Neural cell (in vitro differentiated cells): Measurements from ENCODE around the gene MAGIX. TPM values are rescaled to one million over a fixed set of nuclear protein-coding genes. Genes with fewer than 3 reads are reported as not detected.

Experiments used
- H2AFZ ChIP-seq: fragments of 200-600, 300-800 bp; sonication (generic), shearing (Covaris generic); 2 replicates; pipeline ENCODE4 v1.6.0; 2014; ENCODE audit warnings: low read depth, mild to moderate bottlenecking, antibody characterized with exemption, low read length, moderate library complexity
- H3F3A ChIP-seq: fragments of 200-600 bp; shearing (Covaris generic); 2 replicates; pipeline ENCODE4 v1.6.1; 2016; ENCODE audit warnings: mild to moderate bottlenecking, moderate library complexity, mixed read lengths, antibody characterized with exemption, low read length; ENCODE audit not compliant: insufficient read depth, poor library complexity, severe bottlenecking
- H3K27ac ChIP-seq: fragments of 200-600, 300-800 bp; sonication (generic), shearing (Covaris generic); 2 replicates; pipeline ENCODE4 v1.5.1; 2014; ENCODE audit warnings: mild to moderate bottlenecking, low read length, moderate library complexity
- H3K27me3 ChIP-seq: fragments of 300-800, 200-600 bp; sonication (generic), shearing (Covaris generic); 2 replicates; pipeline ENCODE4 v1.6.0; 2014; ENCODE audit warnings: mild to moderate bottlenecking, low read depth, low read length, moderate library complexity; ENCODE audit not compliant: insufficient read depth
- H3K36me3 ChIP-seq: fragments of 300-800, 200-600 bp; sonication (generic), shearing (Covaris generic); 2 replicates; pipeline ENCODE4 v1.5.1; 2014; ENCODE audit warnings: mild to moderate bottlenecking, antibody characterized with exemption, low read length, moderate library complexity; ENCODE audit not compliant: insufficient read depth
- H3K4me2 ChIP-seq: fragments of 300-800, 200-600 bp; sonication (generic), shearing (Covaris generic); 2 replicates; pipeline ENCODE4 v1.6.0; 2014; ENCODE audit warnings: mild to moderate bottlenecking, low read length
- H3K4me3 ChIP-seq: fragments of 300-800, 200-600 bp; sonication (generic), shearing (Covaris generic); 2 replicates; pipeline ENCODE4 v1.5.1; 2014; ENCODE audit warnings: mild to moderate bottlenecking, low read length, moderate library complexity
- H3K79me2 ChIP-seq: fragments of 200-600 bp; shearing (Covaris generic); replicated peaks from 2 replicates; pipeline ENCODE4 v1.6.0; 2014; ENCODE audit warnings: mild to moderate bottlenecking, low read length, moderate library complexity; ENCODE audit not compliant: insufficient read depth
- H3K9ac ChIP-seq: fragments of 300-800, 200-600 bp; sonication (generic), shearing (Covaris generic); 2 replicates; pipeline ENCODE4 v1.6.1; 2016; ENCODE audit warnings: mild to moderate bottlenecking, low read length, mixed read lengths
- H3K9me2 ChIP-seq: fragments of 200-600 bp; shearing (Covaris generic); 2 replicates; pipeline ENCODE4 v1.6.1; 2016; ENCODE audit warnings: mild to moderate bottlenecking, low read length, mixed read lengths; ENCODE audit not compliant: insufficient read depth
- H3K9me3 ChIP-seq: fragments of 200-600, 300-800 bp; sonication (generic), shearing (Covaris generic); 2 replicates; pipeline ENCODE4 v1.6.1; 2016; ENCODE audit warnings: mild to moderate bottlenecking, mixed run types, low read length, moderate library complexity, mixed read lengths
- H4K20me1 ChIP-seq: fragments of 200-600 bp; shearing (Covaris generic); 2 replicates; pipeline ENCODE4 v1.6.1; 2016; ENCODE audit warnings: mild to moderate bottlenecking, mixed run types; ENCODE audit not compliant: insufficient read depth
- CTCF ChIP-seq: fragments of 450-650 bp; IDR thresholded peaks from 2 replicates; pipeline ENCODE4 v1.5.1; 2014; ENCODE audit warnings: antibody characterized with exemption, mild to moderate bottlenecking, moderate library complexity; ENCODE audit not compliant: poor library complexity, severe bottlenecking
- EP300 ChIP-seq: fragments of 450-650 bp; conservative IDR thresholded peaks from 2 replicates; pipeline ENCODE4 v1.6.1; 2014; ENCODE audit warnings: antibody characterized with exemption, mild to moderate bottlenecking, moderate library complexity; ENCODE audit not compliant: poor library complexity, severe bottlenecking
- EZH2 ChIP-seq: fragments of 200-600, 300-800 bp; shearing (Covaris generic), sonication (generic); IDR thresholded peaks from 2 replicates; pipeline ENCODE4 v1.6.1; 2014; ENCODE audit warnings: antibody characterized with exemption, low read length, borderline replicate concordance, mild to moderate bottlenecking; ENCODE audit not compliant: insufficient read depth, poor library complexity, severe bottlenecking
- MXI1 ChIP-seq: fragments of 450-650 bp; conservative IDR thresholded peaks from 2 replicates; pipeline ENCODE4 v1.6.1; 2014; ENCODE audit warnings: antibody characterized with exemption, mild to moderate bottlenecking; ENCODE audit not compliant: poor library complexity, severe bottlenecking
- POLR2AphosphoS5 ChIP-seq: IDR thresholded peaks from 2 replicates; pipeline ENCODE4 v1.6.1; 2012
- RAD21 ChIP-seq: fragments of 450-650 bp; conservative IDR thresholded peaks from 2 replicates; pipeline ENCODE4 v1.6.1; 2014; ENCODE audit warnings: antibody characterized with exemption, mild to moderate bottlenecking, moderate library complexity
- REST ChIP-seq: IDR thresholded peaks from 2 replicates; pipeline ENCODE4 v1.6.1; 2012; ENCODE audit warnings: borderline replicate concordance
- SMC3 ChIP-seq: fragments of 450-650 bp; conservative IDR thresholded peaks from 2 replicates; pipeline ENCODE4 v1.6.1; 2014; ENCODE audit warnings: antibody characterized with exemption, mild to moderate bottlenecking, moderate library complexity; ENCODE audit not compliant: poor library complexity
- TAF1 ChIP-seq: IDR thresholded peaks from 2 replicates; pipeline ENCODE4 v1.6.1; 2012; ENCODE audit warnings: low read depth
- polyA plus RNA-seq: library from polyadenylated mRNA; depleted of rRNA; stranded (reverse); fragments of >200 nt; gene quantifications from 2 replicates; pipeline ENCODE4 v1.2.3, GENCODE V29; 2014

Gene MAGIX
- polyA plus RNA-seq, 1 donor from 2014 or later = 4.2 TPM

DNA sequence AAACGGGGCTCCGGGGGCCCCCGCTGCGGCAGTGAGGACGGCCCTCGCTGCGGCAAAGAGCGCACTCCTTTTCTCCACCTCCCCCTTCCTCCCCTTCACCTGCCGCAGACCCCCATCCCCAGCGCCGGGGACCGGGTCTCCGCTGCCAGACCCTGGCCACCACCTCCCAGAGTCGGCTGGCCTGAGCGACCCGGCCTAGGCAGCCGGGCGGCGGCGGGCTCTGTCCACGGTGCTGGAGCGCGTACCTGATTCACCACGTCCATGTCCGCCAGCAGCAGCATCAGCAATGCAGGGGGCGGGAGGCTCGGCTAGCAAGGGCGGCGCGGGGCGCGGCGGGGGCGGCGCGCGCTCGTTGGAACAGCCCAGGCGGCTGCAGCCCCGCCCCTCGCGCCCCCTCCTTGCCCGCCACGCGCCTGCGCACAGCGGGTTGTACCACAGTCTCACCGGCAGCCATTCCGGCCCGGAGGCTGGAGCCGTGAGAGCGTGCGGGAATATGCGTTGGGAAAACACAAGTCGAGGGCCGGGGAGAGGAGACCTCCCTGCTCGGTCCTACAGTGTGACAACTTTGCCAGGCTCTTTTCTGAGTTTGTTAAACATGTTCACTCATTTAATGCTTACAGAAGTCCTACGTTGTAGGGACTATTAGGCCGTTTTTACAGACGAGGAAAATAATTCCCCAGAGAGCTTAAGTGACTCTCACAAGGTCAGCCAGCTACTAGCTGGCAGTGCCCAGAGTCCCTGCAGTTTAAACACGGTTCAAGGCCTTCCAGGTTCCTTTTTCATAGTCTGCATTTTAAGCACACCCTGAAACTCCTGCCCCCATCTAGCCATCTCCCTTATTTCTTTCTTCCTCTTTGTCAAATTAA lies 37.6 kb downstream of the MAGIX start, which contains the start of gene SYP:
Gene SYP (minus strand): TSS at position 288 of the 866 bp plus-strand sequence. CDS start 7 bp downstream, at position 281.
- Histone ChIP-seq H3K4me3 (peak within 1 kb of the TSS; percentile 81), H3K27ac (peak within 1 kb of the TSS; percentile 85), H3K27me3 (no peaks in the 10 kb centered on the region), H3K9me3 (no peaks in the 10 kb centered on the region), H4K20me1 (no peaks in the 10 kb centered on the region), H3K9me2 (no peaks in the 10 kb centered on the region), H3K4me2 (peak within 1 kb of the TSS; percentile 76), H3F3A (no peaks in the 10 kb centered on the region), H2AFZ (peak within 1 kb of the TSS; percentile 56), H3K36me3 (no peaks in the 10 kb centered on the region), H3K79me2 (peaks cover 9% of the 10 kb centered on the region), H3K9ac (peak within 1 kb of the TSS; percentile 93)
- TF ChIP-seq POLR2AphosphoS5 (peak; percentile 97), RAD21 (peak; percentile 38), TAF1 (peak; percentile 83), CTCF (no peak), REST (peak; percentile 91), EZH2 (no peak), SMC3 (no peak), EP300 (peak; percentile 99), MXI1 (peak; percentile 60)

- Histone ChIP-seq H3K27ac (no peak overlapping the region), H3K27me3 (no peaks in the 10 kb centered on the region), H3K4me3 (no peak overlapping the region), H3K79me2 (peaks cover 9% of the 10 kb centered on the region), H3K9me3 (no peaks in the 10 kb centered on the region), H3F3A (no peaks in the 10 kb centered on the region), H3K9ac (no peak overlapping the region), H3K4me2 (no peak overlapping the region), H3K36me3 (no peaks in the 10 kb centered on the region), H3K9me2 (no peaks in the 10 kb centered on the region), H4K20me1 (no peaks in the 10 kb centered on the region), H2AFZ (no peak overlapping the region)
- TF ChIP-seq REST (no peak), EZH2 (no peak), MXI1 (no peak), TAF1 (no peak), RAD21 (no peak), CTCF (no peak), EP300 (no peak), SMC3 (no peak), POLR2AphosphoS5 (no peak)
These were observed 39.5 kb downstream of the MAGIX start for GRCh38 chrX:49202022-49202421.
